Mesodermal cell (in vitro differentiated cells): Measurements from ENCODE around the gene FAM171A1.

Experiments
- H3K27ac ChIP-seq: 2 replicates; pipeline ENCODE4 v1.7.0; 2013; ENCODE audit warnings: mild to moderate bottlenecking, low read depth, low read length, moderate library complexity; ENCODE audit not compliant: severe bottlenecking
- H3K36me3 ChIP-seq: 2 replicates; pipeline ENCODE4 v1.7.1; 2013; ENCODE audit warnings: mild to moderate bottlenecking, low read length, moderate library complexity; ENCODE audit not compliant: control insufficient read depth, insufficient read depth
- H3K4me1 ChIP-seq: one replicate; pipeline ENCODE4 v1.7.1; 2013; ENCODE audit warnings: mild to moderate bottlenecking, low read length; ENCODE audit not compliant: insufficient read depth, control insufficient read depth, poor library complexity, severe bottlenecking
- H3K4me3 ChIP-seq: 2 replicates; pipeline ENCODE4 v1.7.0; 2013; ENCODE audit warnings: low read length, control low read depth, mild to moderate bottlenecking; ENCODE audit not compliant: insufficient read depth, poor library complexity, severe bottlenecking; ENCODE audit errors: extremely low read depth
- H3K9me3 ChIP-seq: 2 replicates; pipeline ENCODE4 v1.7.1; 2013; ENCODE audit warnings: mild to moderate bottlenecking, low read length, moderate library complexity; ENCODE audit not compliant: control insufficient read depth
- WGBS, 2 experiments: methylation state at CpG; one replicate each; pipeline ENCODE4 v1.1.5; 2013; ENCODE audit warnings: missing lambda C conversion rate in 2 of 2; ENCODE audit not compliant: insufficient coverage in 2 of 2; 5-methylcytosine and 5-hydroxymethylcytosine counted together

The FAM171A1 gene

DNA sequence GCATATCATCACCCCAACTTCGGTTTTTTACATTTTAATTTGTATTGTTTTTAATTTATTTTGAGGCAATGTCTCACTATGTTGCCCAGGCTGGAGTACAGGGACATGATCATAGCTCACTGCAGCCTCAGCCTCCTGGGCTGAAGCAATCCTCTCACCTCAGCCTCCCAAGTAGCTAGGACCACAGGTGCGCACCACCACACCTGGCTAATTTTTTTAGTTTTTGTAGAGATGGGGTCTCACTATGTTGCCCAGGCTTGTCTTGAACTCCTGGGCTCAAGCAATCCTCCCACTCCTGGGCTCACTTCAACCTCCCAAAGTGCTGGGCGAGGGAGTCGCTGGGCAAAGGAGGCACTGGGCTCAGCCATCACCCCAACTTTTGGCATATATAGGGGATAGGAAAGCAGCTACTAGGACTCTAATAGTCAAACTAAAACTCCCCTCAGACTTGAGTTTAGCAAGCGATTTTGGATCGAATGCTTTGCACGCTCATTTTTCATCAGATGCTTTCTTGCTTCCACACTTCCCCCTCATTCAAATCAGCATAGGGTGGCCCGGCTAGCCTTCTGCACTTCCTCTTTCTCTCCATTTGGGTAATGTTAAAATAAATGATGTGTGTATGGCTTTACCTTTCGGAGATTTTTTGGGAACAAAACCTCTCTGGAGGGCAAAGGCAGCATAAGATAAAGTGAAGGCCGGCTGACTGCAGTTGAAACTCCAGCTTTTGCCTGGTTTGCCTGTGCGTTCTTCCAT, 181.8 kb downstream of the FAM171A1 start:
- WGBS, 2 experiments, result 88 to 93% methylated on average over 4 to 6 of the region's 11 CpGs
- no peak overlapping the region for H3K27ac ChIP-seq
- H3K9me3 ChIP-seq, result no peaks in the 10 kb centered on the region
- H3K36me3 ChIP-seq, result no peaks in the 10 kb centered on the region
- no peak overlapping the region for H3K4me3 ChIP-seq
- H3K4me1 ChIP-seq, result no peaks in the 10 kb centered on the region

DNA sequence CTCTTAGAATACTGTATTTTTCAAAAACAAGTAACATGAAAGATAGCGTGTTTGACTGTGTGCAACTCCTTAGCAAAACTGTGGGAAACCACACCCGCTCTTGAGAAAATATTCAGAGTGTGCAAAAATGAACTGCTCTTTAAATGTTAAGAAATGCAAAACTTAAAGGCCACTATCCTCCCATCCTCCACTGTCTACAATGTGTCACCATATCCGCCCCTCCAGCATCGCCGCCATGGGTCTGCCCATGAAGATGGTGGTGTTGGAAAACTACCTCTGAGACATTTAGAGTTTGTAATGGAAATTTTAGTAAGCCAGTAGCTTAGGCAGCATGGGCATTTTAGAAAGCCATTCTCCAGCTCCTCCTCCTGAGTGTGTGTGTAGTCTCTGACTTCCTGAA, 182.5 kb downstream of the FAM171A1 start:
- Histone ChIP-seq H3K9me3 (no peaks in the 10 kb centered on the region), H3K27ac (no peak overlapping the region), H3K4me1 (no peaks in the 10 kb centered on the region), H3K36me3 (no peaks in the 10 kb centered on the region), H3K4me3 (no peak overlapping the region)
- 100% methylated on average over 1 of the region's 5 CpGs for WGBS, 2 experiments

DNA sequence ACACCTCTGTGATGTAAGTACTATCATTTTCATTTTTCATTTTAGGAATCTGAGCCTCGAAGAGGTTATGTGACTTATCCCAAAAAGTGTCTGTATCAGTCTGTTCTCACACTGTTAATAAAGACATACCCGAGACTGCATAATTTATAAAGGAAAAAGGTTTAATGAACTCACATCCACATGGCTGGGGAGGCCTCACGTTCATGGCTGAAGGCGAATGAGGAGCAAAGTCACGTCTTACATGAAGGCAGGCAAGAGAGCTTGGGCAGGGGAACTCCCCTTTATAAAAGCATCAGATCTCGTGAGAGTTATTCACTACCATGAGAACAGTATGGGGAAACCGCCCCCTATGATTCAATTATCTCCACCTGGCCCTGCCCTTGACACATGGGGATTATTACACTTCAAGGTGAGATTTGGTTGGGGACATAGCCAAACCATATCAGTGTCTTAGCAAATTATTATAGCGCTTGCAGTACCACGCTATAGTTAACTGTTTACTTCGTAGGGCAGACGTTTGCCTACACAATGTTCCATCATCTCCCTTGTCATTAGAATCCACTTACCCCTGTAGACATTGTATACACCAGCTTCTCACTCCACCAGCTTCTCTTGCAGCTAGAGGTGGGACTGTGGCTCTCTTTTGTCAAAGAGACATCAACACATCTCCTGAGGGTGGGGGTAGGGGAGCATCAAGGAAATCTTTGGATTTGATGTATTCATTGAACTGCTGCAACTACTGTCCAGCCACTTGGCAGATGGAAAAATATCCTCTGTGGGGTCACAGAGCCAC, 187.2 kb downstream of the FAM171A1 start:
- 88 to 94% methylated on average over 7 to 9 of the region's 11 CpGs for WGBS, 2 experiments

DNA sequence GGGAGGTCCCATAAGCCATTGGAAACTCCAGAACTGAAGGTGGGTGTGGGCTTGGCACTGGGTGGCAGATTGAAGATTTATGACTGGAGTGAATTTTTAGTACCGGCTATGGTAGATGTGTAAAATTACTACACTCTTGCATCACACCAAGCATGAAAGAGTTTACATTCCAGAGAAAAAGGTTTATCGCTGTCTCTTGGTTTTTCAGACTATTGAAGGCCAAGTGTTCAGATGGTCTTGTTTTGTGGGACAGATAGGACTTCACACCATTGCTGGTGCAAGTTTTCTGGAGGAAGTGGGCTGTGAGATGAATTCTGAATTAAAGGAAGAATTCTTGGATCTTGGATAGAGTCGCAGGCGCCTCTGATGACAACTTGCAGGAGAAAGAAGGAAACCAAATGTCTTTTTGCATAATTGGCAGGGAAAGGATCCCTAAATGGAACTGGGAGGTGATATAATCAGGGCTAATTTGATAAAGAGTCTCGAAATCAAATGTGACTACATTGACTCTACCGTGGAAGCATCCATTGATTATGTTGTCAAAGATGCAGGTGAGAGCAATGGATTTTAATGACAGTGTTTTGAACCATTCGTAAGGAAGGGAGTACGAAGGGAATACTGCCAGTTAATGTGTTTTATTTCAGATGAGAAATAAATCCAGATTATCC, 188.4 kb downstream of the FAM171A1 start:
- H3K4me3 ChIP-seq, result no peak overlapping the region
- 92 to 98% methylated on average over 6 to 7 of the region's 8 CpGs for WGBS, 2 experiments
- no peak overlapping the region for H3K27ac ChIP-seq

More for the DNA sequence above, 187.2 kb downstream of the FAM171A1 start:
- Histone ChIP-seq H3K9me3 (no peaks in the 10 kb centered on the region), H3K4me1 (no peaks in the 10 kb centered on the region), H3K4me3 (no peak overlapping the region), H3K27ac (no peak overlapping the region), H3K36me3 (no peaks in the 10 kb centered on the region)

DNA sequence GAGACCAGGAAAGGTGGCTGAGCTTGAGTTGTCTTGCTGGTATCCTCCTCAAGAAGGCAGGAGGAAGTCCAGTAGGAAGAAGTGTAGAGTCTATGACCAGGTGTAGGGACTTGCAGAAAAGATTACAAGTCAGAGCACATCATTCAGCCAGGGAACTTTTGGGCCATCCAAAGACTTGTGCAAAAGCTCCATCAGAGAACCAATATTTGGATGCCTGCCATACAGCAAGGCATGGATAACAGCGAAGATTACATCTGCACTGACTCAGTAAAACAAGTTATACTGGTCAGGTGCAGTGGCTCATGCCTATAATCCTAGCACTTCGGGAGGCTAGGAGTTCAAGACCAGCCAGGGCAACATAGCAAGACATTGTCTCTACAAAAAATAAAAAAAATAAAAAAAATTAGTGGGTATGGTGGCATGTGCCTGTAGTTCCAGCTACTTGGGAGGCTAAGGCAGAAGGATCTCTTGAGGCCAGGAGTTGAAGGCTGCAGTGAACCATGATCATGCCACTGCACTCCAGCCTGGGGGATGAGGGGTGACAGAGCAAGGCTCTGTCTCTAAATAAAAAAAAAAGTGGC, 189.4 kb downstream of the FAM171A1 start:
- WGBS, 2 experiments, result 100% methylated on average over 1 of the region's 2 CpGs
- no peaks in the 10 kb centered on the region for H3K36me3 ChIP-seq
- H3K4me1 ChIP-seq, result no peaks in the 10 kb centered on the region
- H3K27ac ChIP-seq, result no peak overlapping the region
- H3K4me3 ChIP-seq, result no peak overlapping the region
- no peaks in the 10 kb centered on the region for H3K9me3 ChIP-seq

More for the DNA sequence above, 188.4 kb downstream of the FAM171A1 start:
- H3K4me1 ChIP-seq, result no peaks in the 10 kb centered on the region
- no peaks in the 10 kb centered on the region for H3K9me3 ChIP-seq
- no peaks in the 10 kb centered on the region for H3K36me3 ChIP-seq

DNA sequence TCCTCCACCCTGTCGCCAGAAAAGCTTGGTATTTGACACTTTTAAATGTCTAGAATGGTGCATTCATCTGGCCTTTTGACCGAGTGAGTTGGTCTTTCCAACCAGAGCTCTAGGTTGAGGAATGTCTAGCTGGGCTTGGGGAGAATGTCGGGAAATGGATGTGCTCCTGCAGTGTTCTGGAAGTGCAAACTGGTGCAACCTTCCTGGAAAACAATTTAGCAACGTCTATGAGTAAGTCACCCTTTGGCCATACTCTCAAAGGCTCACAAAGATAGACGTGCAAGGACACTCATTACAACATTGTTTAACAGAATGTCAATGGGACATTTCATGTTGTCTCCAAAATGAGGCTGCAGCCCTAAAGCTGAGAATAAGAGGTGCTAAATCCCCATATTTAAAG, 190.4 kb downstream of the FAM171A1 start:
- H3K36me3 ChIP-seq, result no peaks in the 10 kb centered on the region
- H3K4me3 ChIP-seq, result no peak overlapping the region
- H3K27ac ChIP-seq, result no peak overlapping the region
- H3K4me1 ChIP-seq, result no peaks in the 10 kb centered on the region
- no peaks in the 10 kb centered on the region for H3K9me3 ChIP-seq
- WGBS, 2 experiments, result 89 to 90% methylated on average over 3 to 4 of the region's 5 CpGs

DNA sequence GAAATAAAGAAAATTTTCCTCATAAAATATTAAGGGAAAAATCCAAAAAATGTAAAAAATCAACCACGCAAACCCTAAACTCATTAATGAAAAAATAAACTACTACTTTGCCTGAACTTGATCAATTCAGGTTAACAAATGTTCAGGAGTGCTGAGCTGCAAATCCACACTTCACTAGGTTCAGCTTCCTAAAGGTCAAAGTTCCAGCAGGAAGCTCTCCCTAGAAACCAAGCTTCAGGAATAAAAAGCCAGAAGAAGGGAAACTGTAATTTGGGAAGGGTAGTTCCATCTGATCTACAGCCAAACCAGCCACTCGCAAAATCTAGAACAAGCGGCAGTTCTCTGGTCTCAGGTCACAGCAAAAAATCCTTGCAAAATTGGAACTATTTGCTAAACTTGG, 194.8 kb downstream of the FAM171A1 start:
- no peaks in the 10 kb centered on the region for H3K4me1 ChIP-seq
- no peaks in the 10 kb centered on the region for H3K36me3 ChIP-seq
- H3K27ac ChIP-seq, result no peak overlapping the region
- H3K4me3 ChIP-seq, result no peak overlapping the region
- H3K9me3 ChIP-seq, result no peaks in the 10 kb centered on the region
- 100% methylated on average over 2 to 3 of the region's 3 CpGs for WGBS, 2 experiments

DNA sequence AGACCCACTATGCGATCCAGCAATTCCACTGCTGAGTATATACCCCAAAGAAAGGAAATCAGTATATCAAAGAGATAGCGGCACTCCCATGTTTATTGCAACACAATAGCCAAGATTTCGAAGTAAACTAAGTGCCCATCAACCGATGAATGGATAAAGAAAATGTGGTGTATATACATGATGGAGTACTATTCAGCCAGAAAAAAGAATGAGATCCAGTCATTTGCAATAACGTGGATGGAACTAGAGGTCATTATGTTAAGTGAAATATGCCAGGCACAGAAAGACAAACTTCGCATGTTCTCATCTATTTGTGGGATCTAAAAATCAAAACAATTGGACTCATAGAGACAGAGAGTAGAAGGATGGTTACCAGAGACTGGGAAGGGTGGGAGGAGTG, 195.5 kb downstream of the FAM171A1 start:
- no peak overlapping the region for H3K4me3 ChIP-seq
- H3K9me3 ChIP-seq, result no peaks in the 10 kb centered on the region
- WGBS, 2 experiments, result 90 to 94% methylated on average over 4 to 6 of the region's 6 CpGs
- H3K27ac ChIP-seq, result no peak overlapping the region
- H3K36me3 ChIP-seq, result no peaks in the 10 kb centered on the region
- H3K4me1 ChIP-seq, result no peaks in the 10 kb centered on the region

DNA sequence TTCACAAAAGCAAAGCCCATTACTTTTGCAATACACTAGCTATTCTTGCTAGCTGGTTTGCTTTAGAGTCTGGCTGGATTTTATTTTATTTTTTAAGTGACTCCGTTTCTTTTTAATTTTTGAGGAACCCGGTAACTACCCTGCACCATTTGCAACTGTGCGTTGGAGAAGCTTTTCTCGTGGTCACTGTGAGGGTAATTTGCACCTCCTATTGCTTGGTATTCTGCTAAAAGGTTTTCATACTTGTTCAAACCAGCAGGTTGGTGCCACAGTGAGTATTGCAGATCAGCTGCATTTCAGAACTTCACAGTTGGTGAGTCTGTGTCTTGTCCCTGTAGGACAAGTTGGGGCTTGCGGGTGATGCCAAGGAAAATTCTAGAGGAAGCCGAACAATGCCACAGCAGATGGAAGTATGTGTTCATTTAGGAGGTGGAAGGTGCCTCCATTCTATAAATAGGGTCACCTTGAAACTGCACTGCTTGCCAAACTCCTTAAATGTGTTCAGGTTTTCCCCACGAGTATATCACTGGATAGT, 198.7 kb downstream of the FAM171A1 start:
- no peak overlapping the region for H3K27ac ChIP-seq
- H3K4me3 ChIP-seq, result no peak overlapping the region
- H3K4me1 ChIP-seq, result no peaks in the 10 kb centered on the region
- no peaks in the 10 kb centered on the region for H3K36me3 ChIP-seq
- H3K9me3 ChIP-seq, result no peaks in the 10 kb centered on the region
- WGBS, 2 experiments, result 92 to 94% methylated on average over 6 of the region's 7 CpGs

DNA sequence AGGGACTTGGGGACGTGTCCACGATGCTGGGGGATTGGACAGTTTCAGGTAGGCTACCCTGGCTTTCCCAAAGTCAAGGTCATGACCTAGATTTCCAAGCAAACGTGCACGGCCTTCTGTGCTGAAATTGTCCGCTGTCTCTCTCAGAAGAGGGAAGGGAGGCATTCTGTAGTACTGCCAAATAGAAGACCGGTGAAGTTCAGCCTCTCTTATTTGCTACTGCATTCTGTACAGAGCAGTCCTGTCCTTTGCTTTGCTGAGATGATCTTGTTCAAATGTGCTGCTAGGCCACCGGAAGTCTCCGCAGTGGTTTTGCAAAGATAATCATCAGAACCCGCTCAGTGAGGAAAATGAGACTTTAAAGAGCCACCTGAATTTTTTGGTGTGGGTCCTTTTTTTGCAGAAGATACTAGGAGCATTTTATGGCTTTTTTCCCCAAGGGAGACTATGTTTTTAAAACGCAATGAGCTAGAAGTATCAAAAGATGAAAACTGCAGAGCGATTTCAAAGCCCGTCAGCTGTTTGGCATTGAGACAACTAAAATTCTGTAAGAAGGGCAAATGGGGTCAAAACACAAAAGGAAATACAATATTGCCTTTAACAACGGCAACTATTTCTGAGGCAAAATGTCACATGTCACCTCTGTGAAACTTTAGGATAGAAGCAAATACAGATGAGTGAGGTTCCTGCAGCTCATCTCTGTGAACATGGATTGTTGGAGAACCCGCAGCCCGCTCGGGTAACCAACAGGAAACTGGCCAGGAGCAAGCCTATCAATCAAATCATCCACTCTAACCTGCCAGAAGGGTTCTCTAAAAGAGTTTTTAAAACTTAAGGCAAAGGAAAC, 201.3 kb downstream of the FAM171A1 start:
- H3K9me3 ChIP-seq, result no peaks in the 10 kb centered on the region
- no peak overlapping the region for H3K27ac ChIP-seq
- H3K4me3 ChIP-seq, result no peak overlapping the region
- WGBS, 2 experiments, result 81 to 91% methylated on average over 11 to 16 of the region's 16 CpGs
- H3K4me1 ChIP-seq, result peaks cover 5% of the 10 kb centered on the region
- no peaks in the 10 kb centered on the region for H3K36me3 ChIP-seq
